ENCODE measurements around the gene FBXL14.

Gene FBXL14, protein sequence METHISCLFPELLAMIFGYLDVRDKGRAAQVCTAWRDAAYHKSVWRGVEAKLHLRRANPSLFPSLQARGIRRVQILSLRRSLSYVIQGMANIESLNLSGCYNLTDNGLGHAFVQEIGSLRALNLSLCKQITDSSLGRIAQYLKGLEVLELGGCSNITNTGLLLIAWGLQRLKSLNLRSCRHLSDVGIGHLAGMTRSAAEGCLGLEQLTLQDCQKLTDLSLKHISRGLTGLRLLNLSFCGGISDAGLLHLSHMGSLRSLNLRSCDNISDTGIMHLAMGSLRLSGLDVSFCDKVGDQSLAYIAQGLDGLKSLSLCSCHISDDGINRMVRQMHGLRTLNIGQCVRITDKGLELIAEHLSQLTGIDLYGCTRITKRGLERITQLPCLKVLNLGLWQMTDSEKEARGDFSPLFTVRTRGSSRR

DNA sequence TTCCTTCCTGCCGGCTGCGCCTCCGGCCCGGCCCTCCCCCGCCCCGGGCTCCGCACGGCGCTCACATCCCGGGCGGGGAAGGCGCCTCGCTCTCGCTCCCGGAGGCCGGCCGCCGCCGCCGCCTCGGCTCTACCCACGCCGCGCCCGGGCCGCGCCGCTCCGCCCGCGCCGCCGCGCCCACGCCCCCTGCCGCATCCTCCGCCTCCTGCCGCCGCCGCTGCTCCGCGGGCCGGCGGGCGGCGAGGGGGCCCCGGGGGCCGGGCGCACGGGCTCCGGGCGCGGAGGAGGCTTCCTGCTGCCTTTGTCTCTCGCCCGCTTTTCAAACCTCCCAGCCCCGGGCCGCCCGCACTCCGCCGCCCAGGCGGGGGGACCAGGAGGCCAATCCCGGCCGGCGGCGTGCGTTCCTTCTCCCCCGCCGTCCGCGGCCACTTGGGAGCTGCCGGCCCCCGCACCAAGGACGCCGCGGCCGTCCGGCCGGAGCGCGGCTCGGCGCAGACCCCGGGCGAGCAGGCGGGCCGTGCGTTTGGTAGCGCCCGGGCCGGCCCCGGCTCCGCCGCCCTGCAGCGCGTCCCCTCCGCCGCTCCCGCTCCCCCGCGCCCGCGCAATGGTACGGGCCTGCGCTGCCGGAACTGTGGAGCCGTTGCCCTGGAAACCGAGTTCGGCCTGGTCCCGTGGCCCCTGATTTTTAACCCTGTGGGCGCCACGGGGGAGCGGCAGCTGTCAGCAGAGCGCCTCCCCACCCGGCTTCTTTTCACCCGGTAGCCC, at the start of gene FBXL14:
Gene FBXL14 (minus strand): TSS at position 321 of the 765 bp plus-strand sequence. CDS start 515 bp downstream, outside the sequence.
- DNase-seq (ENCODE audit: low read depth): peak; percentile 81

DNA sequence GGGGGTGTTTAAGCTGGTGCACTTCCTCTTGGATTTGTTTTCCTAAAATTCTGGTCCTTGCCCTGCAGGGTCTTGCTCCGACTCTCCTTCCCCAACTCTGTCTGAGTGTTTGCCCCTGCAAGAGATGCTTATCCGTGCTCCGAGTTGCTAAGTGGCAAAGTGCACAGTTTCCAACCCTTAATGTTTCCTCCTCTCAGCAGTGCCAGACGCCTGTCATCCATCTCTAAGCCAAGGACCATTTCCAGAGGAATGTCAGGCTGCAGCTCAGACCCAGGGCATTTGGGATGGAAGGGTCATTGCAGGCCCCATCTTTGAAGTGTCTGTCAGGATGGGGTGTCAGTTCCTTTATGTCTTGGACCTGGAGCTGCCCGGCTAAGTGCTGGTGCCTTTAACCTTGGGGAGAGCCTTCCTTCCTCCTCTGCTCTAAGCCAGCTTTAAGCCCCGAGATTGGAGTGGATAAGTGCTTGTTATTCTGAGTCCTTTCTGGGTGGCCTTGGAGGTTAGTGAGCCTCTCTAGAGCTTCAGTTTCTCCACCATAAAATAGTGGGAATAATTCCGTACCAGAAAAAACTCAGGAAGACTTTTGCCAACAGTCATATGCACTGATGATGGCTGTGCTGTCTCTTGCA, 49.6 kb upstream of the FBXL14 start:
- DNase-seq (ENCODE audit: low read depth): no peak

DNA sequence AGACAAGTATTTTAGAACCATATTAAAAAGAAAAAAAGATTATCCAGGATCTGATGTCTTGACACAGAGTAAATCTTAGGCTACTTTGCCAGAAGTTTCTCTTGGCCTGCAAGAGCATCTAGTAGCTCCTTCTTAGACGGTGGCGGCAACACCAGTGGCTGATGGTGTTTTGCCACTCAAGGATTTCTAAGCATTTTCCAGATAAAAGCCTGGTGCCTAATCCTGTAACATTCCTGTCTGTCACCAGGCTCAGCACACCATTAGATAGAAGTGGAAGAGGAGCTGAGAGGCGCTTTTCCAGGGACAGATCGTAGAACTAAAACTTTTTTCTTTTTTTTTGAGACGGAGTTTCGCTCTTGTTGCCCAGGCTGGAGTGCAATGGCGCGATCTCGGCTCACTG, 48.7 kb upstream of the FBXL14 start:
- no peak for DNase-seq (ENCODE audit: low read depth)

DNA sequence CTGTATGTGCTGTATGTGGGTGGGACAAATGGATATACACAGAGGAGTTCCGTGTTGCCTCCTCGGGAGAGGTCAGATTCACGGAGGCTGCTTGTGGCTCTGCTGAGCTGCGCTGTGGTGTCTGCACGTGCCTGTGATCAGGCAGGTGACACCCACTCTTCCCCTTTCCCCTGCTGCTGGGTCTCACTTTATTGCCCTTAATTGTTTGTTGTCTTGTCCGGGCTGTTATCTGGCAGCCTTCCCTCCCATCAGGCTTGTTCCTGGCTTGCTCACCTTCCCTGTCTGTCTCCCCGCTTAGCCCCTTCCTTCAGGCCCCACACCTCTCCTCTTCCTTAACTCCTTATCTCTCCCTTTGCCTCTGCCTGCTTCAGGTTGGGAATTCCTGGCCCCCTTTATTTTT, 48.1 kb upstream of the FBXL14 start:
- no peak for DNase-seq (ENCODE audit: low read depth)

DNA sequence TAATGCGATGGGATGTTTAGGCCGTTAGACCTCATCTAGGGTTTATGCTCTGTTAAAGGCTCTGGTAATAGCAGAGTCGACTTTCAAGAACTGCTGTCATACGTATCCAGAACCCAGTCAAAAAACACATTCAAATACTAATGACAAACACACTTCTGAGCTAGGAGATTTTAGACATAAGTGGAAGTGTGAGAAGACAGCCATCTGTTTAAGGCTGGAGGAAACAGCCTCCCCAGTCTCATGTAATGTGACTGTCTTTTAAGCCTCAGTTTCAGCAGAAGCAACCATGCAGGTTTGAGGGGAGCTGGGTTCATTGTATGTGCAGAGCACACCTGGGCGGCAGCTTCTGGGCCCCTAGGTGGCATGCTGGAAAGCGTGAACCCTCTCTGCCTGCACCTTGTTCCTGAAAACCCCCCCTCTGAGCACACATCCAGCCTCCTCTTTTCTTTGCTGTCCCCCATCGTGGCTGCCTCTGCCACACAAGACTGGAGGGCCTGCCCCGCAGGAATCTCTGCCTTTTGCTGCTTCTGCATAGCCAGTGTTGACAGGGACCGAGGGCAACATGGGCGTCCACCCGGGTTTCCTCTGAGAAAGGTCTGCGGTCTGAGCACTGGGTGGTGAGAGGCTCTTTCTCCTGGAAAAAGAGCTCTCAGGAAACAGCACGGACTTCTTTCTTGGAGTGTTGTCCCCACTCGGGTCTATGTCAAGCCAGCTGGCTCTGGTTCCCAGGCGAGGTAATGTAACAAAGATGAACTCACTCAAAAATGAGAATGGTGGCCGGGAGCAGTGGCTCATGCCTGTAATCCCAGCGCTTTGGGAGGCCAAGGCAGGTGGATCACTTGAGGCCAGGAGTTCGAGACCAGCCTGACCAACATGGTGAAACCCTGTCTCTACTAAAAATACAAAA, 46.2 kb upstream of the FBXL14 start:
- no peak for DNase-seq (ENCODE audit: low read depth)

DNA sequence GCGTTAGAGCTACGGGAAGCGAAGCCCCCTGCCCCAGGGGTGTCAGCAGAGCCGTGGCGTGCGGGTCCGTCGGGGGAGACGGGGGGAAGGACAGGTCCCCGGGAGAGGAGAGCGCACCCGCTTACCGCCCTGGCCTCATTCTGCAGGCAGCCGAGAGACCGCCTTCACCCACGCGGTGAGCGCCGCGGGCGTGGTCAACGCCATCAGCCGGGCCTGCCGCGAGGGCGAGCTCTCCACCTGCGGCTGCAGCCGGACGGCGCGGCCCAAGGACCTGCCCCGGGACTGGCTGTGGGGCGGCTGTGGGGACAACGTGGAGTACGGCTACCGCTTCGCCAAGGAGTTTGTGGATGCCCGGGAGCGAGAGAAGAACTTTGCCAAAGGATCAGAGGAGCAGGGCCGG, 45.2 kb upstream of the FBXL14 start:
- DNase-seq (ENCODE audit: low read depth): no peak

DNA sequence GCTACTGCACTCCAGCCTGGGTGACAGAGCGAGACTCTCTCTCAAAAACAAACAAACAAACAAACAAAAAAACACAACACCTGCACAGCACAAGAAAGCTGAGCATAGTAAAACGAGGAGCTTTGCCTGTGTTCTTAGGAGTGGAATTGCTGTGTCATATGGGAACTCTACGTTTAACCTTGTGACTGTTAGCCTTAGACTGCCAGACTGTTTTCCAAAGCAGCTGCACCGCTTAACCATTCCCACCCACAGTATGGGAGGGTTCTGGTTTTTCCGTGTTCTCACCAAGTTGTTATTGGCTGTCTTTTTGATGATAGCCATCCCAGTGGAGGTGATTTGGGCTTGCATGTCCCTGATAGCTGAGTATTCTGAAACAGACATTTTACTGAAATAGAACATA, 43.8 kb upstream of the FBXL14 start:
- no peak for DNase-seq (ENCODE audit: low read depth)

DNA sequence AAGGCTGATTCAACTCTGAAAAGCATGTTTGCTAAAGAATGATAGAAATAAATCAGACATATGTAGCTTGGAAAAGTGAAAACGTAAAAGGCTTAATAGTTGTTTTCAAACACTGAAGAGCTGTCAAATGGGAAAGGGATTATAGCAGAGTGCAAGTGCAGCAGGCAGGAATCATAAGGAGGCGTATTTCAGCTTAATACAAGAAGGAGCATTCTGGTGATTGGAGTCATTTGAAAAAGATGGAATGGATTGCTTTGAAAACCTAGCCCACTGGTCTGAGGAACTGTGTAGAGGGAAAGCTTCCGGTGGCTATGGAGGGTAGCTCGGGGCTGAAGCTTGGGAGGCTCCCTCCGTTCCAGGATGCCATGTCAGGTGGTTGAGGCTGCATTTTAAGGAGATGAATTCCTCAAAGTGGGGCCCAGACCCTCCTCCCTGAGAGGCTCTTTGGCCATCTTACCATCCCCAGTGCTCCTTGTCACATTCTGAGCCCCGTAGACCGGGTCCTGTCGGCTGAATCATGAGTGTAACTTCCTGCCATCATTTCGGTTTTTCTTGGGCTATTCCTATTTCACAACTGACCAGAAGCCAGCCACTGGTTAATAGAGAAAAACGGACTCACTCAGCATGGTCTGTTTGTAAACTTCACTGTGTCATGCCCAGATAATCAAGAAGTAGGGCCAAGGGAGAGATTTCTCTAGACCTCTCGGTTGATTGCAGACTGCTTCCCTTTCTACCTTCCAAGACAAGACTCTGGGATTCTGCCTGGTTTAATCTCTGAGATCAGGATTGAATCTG, 41.1 kb upstream of the FBXL14 start:
- no peak for DNase-seq (ENCODE audit: low read depth)

DNA sequence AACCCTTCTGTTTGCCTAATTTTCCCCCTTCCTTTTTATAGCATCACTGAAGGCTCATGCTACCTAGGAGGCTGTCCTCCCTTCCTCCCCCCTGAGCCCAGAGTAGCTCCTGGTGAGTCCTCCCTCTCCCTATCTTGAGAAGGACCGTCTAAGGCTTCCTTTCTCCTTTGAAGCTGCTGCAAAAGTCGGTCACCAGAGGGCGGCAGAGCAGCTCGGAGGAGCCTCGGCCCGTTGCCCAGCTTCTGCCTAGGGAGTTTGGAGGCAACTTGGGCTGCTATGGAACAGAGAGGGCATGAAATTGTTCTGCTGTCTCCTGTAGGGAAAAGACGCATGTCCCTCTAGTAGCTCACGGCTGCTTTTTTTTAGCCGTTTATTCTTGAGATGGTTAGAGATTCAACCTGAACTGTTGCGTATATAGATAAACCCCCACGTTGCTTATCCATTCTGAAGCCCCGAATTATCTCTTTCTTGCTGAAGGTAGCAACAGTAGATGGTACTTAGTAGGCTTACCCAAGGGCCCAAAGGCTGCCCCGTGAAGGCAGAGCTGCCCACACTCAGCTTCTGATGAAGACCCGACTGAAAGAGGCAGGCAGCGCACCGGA, 40.3 kb upstream of the FBXL14 start:
- DNase-seq (ENCODE audit: low read depth): peak; percentile 66

DNA sequence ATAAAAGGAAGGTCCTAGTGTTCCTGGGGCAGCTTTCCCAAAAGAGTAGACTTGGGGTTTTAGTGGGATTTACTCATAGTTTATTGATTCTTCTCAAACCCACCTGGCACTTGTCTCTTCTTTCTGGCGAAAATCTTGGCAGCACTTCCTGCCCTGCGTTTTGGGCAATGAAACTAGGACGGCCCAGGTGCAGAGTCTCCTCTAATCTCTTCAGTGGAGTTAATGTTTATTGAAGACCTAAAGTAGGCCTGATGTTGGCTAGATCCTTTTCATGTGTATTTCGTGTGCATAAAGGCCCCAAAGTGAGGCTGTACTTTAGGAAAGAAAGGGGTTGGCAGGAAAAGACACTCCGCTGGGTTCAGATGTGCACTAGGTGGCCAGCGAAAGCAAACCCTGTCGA, 39.8 kb upstream of the FBXL14 start:
- DNase-seq (ENCODE audit: low read depth): no peak

DNA sequence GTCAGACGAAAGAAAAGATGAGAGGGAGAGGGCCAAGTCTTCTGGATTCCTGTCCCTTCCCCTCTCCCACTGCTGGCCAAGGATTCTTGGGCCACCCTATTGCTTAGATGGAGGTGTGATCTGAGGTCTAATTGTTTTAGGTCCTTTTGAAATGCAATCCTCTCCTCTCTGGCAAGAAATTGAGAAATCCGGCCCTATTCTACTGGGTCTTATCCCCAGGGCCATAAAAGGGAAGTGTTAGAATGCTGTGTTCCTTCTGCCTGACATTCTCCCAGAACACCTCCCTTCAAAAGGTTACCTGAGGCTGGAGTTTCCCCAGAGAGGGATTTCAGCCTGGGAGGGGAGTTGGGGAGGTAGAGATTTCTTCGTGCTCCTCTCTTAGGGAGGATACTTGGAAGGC, 39.1 kb upstream of the FBXL14 start:
- no peak for DNase-seq (ENCODE audit: low read depth)

DNA sequence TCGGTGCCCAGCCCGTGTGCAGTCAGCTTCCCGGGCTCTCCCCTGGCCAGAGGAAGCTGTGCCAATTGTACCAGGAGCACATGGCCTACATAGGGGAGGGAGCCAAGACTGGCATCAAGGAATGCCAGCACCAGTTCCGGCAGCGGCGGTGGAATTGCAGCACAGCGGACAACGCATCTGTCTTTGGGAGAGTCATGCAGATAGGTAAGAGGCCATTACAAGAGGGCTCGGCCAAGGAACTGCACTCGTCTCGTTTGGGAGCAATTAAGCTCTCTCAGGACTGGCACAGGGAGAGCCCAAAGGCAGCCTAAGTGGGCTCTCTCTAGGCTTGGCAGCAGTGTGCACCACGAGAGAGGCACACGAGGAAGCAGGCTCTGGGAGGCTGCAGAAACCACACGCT, 38.3 kb upstream of the FBXL14 start:
- no peak for DNase-seq (ENCODE audit: low read depth)

DNA sequence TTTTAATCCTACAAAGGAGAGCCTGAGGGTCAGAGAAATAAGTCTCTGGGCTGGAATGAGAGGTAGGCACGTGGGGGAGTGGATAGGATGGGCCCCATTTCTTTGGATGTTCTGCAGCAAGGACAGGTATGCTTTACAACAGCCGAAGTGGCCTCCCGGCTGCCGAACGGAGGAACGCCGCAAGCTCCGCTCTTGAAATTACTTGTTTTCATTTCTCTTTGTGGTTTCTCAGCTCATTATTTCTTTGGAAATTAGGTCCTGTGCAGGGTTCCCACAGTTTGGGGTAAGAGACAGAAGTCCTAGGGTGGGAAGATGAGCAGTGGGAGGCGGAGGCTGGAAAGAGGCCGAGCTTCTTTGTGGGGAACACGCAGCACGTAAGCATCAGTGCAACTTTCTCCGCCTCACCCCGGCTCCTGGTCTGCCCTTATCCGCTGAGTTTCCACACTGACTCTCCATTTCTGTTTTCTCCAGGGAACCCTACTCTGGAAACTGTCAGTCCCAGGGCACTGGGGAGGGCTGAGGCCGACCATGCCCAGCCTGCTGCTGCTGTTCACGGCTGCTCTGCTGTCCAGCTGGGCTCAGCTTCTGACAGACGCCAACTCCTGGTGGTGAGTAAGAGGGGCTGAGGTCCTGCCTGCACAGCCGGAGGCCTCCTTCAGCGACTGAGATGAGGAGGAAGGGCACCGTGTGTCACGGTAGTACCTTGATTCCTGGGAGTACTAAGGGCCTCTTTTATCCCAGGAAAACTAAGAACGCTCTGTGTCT, 36.6 kb upstream of the FBXL14 start:
- no peak for DNase-seq (ENCODE audit: low read depth)

DNA sequence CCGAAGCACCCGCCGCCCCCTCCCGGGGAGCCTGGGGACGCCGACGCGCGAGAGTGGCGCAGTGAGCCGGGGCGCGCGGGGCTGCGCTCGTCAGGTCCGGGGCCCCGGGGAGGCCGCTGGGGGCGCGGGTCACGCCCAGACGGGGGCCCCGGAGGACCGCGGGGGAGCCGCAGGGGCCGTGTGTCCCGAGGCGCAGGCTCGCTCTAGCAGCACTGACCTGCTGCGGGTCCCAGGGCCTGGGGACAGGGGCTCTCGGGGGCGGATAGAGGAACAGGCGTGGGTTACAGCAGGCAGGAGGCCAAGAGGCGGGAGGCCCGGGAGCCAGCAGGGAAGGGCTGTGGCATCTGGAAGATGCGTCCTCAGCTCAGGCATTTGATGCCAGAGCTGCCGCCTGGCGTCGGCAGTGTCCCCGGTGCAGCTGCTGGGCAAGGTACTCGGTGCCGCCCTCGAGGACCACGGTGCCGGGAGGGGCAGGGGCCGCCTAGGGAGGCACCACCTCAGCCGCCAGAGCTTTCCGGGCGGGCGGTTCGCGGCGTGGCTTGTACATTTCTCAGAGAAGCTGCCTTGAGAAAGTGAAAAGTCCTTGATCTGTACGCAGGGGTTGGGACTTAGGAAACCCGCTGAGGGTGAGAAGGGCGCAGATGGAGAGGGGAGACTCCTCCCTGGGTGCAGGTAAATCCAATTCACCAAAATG, 35.9 kb upstream of the FBXL14 start:
- DNase-seq (ENCODE audit: low read depth): no peak

DNA sequence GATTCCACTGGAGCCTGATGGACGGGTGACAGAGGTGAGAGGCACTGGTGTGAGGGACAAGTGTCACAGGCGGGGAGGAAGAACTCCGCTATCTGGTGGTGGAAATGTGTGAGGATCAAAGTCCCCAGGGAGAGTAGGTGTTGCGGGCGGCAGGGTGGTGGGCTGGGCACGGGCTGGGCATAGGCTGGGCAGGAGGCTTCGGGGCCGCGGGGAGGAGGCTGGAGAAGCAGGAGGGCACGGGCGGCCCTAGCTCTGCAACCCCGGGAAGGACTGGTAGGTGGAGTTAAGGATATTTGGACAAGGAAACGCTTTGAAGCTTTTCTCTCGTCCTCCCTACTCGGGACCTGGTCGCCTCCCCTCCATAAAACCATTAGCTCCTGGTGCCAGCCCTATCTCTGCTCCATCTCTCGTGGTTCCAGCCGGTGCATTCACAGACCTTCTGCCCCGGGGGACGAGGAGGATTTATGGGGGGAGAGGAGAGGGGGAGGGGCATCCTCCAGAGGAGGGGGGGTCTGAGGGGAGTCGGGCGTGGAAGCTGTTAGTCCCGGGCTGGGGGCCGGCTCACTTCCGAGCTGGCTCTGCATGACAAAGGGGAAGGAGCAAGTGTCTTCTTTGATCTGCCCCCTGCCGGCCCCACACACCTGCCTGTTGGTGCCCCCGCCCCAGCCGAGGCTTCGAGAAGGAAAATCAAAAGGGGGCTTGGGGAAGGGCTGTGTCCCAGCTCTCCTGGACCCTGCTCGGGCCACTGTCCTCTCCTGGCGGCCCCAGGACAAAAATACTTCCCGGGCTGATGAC, 35.2 kb upstream of the FBXL14 start:
- DNase-seq (ENCODE audit: low read depth): no peak

DNA sequence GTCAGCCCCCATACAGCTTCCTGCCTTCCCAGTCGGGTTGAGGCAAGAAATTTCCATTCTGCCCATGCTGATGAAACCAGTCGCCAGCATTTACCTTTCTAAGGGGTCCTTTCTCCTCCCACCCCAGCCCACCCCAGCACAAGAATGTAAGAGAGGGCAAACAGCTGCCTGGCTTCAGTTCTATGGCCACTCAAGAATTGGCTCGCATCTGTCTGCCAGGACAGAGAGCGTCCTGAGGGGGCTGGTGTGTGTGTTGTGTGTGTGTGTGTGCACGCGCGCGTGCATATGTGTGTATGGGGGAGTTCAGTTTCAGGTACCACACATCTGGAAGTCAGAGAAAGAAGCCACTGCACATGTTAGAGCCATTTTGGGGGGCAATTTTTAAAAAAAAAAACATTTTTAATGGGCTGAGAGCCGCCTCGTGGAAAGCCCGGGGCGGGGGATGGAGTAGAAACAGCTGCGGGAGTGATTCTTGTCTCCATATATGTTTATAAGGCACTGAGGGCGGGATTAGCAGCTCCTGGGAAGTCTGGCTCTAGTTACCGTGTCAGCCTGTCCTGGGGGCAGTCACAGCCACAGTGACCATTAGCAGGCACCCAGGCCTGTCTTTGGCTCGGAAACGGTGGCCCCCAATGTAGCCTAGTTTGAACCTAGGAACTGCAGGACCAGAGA, 34.4 kb upstream of the FBXL14 start, which contains the start of gene WNT5B:
Gene WNT5B (plus strand): TSS at position 566 of the 672 bp plus-strand sequence. CDS start 2,124 bp downstream, outside the sequence.
- no peak for DNase-seq (ENCODE audit: low read depth)

DNA sequence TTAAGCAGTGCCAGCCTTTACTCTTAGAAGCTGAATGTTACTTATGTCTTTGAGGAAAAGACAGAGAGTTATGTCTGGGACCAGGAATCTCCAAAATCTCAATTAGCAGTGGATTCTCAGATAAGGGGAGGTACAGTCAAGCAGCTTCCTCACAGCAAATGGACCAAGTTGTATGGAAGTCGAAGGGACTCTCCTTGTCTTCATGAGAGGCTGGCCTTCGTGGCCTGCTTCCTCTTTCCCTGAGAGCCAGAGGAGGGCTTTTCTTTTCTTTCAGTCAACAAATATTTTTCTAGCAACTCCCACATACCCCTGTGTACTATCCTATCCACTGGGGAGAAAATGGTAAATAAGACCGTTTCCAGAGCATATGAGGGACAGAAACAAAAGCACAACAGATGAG, 28.0 kb upstream of the FBXL14 start:
- no peak for DNase-seq (ENCODE audit: low read depth)

DNA sequence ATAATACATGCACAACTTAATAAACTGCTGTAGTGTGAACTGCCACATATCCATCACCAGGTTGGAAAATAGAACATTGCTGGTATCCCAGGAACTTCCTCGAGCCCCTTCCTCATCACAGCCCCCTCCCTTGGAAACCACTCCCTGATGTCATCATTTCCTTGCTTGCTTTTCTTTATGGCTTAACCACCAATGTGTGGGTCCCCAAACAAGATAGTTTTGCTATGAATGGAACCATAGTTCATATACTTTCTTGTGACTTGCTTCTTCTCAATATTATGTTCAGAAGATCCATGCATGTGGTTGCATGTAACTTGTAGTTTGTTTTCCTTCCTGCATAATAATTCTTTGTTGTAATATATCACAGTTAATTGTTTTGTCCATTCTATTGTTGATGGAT, 25.7 kb upstream of the FBXL14 start:
- DNase-seq (ENCODE audit: low read depth): no peak
